Measurements from ENCODE around the gene COL2A1.
"Not testable (repeated sequence)": the region's sequence is repeated elsewhere in the genome, so short reads cannot be mapped to it uniquely, and the experiment has no call there.

Gene COL2A1

GRCh38 chr12:47972895-47973294 is 31.4 kb downstream of the COL2A1 start:
- FAIRE-seq: no peak

- FAIRE-seq: no peak
These were observed 33.4 kb downstream of the COL2A1 start for GRCh38 chr12:47970843-47971242.

GRCh38 chr12:47969845-47970244 is 34.4 kb downstream of the COL2A1 start:
- FAIRE-seq: no peak

GRCh38 chr12:47967461-47968321 is 36.6 kb downstream of the COL2A1 start:
- no peak for FAIRE-seq

- no peak for FAIRE-seq
These were observed 38.7 kb downstream of the COL2A1 start for GRCh38 chr12:47965581-47965980.

GRCh38 chr12:47964106-47964728 is 40.1 kb downstream of the COL2A1 start:
- no peak for FAIRE-seq

- peak; percentile 43 for FAIRE-seq
These were observed 40.8 kb downstream of the COL2A1 start, which contains the start of gene TMEM106C for GRCh38 chr12:47963340-47964040. Gene TMEM106C (plus strand): TSS chr12:47963596. CDS start chr12:47964237, 641 bp downstream.

- no peak for FAIRE-seq
These were observed 42.1 kb downstream of the COL2A1 start for GRCh38 chr12:47962198-47962597.

GRCh38 chr12:47957671-47958070 is 46.6 kb downstream of the COL2A1 start:
- FAIRE-seq: not testable (repeated sequence)

- FAIRE-seq: no peak
These were observed 49.2 kb downstream of the COL2A1 start for GRCh38 chr12:47955059-47955458.

GRCh38 chr12:47954467-47955045 is 49.7 kb downstream of the COL2A1 start:
- no peak for FAIRE-seq

GRCh38 chr12:47954058-47954457 is 50.2 kb downstream of the COL2A1 start:
- FAIRE-seq: no peak

GRCh38 chr12:47950856-47951468 is 53.3 kb downstream of the COL2A1 start:
- no peak for FAIRE-seq

GRCh38 chr12:47949441-47950341 is 54.6 kb downstream of the COL2A1 start:
- no peak for FAIRE-seq

GRCh38 chr12:47947341-47947740 is 56.9 kb downstream of the COL2A1 start:
- no peak for FAIRE-seq

- no peak for FAIRE-seq
These were observed 57.6 kb downstream of the COL2A1 start for GRCh38 chr12:47946413-47947323.

- FAIRE-seq: no peak
These were observed 58.9 kb downstream of the COL2A1 start for GRCh38 chr12:47945341-47945728.

GRCh38 chr12:47944685-47945340 is 59.5 kb downstream of the COL2A1 start:
- no peak for FAIRE-seq

- FAIRE-seq: no peak
These were observed 60.5 kb downstream of the COL2A1 start for GRCh38 chr12:47943623-47944340.

All from islet of Langerhans (tissue), 1 donor.